HG03175 (cell line): ENCODE measurements around the gene MRPS23.
"Not testable (repeated sequence)": the region's sequence is repeated elsewhere in the genome, so short reads cannot be mapped to it uniquely, and the experiment has no call there.

ENCODE experiments used
- ATAC-seq: cut with Tn5 transposase; IDR thresholded peaks from one replicate; pipeline ENCODE4 v1.9.1; 2021; ENCODE audit warnings: mild to moderate bottlenecking, moderate library complexity; ENCODE audit not compliant: unreplicated experiment

The MRPS23 gene

DNA sequence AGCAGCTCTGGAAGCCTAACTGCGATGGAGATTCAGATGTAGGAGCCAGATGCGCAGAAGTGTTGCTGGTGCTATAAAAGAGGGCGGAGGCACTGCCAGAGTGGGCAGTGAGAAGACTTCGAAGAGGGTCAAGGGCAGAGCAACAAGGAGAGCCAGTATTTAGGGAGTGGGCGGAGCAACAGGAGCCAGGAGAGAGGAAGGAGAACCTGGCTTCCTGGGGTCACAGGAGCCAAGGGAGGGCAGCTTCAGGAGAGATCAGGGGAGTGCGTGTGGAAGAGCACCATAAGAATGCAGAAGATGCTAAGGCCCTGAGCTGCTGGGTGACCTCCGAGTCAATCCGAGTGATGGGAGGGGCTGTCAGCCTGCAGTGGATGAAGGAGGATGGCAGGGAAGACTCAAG, 14.4 kb upstream of the MRPS23 start:
- no peak for ATAC-seq

DNA sequence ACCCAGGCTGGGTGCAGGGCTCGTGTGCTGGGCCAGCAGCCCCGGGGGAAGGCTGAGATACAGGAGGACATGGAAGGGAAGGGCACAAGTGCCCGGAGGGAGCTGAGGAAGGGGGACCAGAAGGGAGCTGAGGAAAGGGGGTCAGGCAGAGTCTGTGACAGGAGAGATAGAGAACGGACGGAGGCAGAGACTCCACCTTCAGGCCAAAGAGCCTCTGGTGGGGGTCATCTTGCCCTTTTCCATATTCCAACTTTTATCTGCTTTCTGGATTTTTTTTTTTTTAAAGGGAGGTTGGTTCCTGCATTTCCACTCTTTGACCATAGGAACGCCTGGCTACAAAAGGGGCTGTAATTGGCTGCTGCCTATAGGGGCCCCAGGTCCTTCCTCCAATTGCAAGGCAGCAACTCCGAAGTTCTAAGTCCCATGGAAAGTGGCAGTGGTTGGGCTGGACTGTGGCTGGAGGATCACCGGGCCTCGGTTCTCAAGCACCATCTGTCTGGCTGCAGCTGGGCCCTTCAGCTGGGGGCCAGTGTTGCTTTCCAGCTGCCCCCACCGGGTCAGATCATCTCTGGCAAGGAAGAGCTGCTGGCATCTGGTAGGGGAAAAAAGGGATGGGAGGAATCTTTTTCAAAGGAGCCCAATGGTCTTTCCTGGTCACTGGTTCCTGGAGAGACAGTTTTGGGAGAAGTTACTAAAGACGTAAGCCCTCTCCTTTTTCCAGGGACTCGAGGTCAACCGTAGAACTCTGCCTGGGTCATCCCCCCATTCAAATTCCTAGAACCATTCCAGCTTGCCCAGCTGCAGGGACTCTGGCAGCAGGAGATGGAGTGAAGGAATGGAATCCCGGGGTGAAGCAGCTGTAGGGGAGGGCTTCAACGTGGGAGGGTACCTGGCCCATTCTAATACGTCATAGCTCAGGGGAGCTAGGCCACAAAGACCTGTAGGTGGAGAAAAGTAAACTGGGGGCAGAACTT, 13.1 kb upstream of the MRPS23 start:
- ATAC-seq = no peak

DNA sequence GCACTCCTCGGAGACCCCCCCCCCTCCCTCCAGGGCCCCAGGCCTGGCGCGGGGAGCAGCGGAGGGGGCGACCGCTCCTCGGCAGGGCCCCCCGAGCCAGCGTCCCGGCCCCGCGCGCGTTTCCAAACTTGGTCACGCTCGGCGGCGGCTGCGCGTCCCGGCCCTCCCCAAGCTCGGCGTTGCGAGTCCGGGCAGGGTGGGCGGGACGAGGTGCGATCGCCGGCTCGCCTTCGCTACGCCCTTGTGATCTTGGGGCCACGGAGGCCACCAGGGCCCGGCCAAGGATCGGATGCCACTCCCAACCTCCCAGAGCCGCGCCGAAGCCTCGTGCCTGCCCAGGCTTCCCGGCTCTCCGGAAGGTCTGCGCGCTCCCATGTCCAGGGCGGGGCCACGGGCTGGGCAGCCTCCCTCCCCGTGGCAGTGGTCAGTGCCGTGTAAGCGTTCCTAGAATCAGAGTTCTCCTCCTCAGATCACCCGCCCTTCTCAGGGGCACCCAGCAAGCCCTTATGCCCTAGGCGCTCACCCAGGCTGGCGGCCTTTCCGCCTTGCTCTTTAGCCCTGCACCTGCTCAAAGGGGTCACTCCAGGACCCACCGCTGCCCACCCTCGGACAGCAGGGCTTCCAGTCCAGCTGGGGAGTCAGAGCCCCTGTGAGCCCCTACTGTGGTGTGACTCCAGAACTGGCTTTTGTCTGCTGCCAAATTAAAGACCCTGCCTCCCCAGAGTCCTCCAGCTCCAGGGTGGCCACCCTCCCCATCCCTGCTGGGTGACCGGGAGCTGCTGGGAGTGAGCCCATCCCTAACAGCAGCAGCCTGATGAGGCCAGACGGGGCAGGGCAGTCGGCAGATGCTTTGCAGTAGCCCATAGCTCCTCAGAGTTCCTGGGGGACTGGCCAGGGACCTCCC, 12.2 kb upstream of the MRPS23 start:
- ATAC-seq = no peak

DNA sequence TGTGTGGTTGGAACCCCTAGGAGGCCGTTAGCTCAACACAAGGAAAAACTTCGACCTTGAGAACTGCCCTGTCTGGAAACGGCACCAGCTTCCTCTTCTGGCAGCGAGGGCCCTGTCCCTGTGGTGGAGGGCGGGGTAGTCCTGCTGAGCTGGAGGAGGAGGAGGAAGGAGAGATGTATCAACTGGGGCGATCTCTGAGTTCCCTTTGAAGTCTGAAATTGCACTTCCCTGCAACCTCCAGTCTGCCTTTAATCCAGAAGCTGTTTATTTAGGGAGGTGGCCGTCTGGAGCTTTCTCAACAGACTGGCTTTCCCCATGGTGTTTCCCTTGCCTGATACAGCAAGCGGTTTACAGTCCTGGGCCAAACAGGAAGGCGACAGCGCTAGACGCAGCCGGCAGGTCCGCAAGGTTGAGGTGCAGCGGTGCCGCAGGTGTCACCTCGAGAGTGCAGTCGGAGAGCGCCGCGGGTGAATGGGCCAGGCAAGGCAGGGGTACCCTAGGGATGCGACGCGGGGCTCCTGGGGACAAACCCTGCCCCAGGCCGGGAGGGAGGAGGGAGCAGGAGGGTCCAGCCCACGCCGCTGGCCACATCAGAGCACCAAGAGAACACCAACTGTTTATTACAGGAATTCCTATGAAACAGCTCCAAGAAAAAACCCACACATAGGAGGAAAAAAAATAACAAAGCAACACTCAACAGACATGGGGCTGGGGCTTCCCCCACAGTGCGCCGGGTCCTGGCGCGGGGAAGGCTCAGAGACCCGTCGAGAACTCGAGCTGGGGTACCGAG, 11.4 kb upstream of the MRPS23 start:
- ATAC-seq = no peak

DNA sequence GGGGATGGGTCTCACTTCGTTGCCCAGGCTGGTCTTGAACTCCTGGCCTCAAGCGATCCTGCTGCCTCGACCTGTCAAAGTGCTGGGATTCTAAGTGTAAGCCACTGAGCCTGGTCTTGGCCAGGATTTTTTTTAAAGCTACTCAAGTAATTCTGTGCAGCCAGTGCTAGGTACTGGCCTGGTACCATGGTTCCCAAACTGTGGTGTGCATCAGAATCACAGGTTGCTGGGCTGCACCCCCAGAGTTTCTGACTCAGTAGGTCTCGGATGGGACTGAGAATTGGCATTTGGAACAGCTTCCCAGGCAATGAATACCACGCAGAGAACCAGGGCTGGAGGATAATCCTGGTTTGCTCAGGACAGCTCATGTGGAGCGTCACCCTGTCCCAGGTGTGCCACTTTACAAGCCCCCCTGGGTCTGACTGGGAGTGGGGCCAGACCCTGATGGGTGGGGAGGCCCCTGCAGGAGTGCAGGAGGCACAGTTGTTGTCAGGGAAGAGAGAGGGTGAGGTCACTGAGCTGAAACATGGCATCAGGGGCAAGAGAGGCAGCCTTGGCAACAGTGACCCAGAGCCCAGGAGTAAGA, 10.7 kb upstream of the MRPS23 start:
- ATAC-seq = no peak

DNA sequence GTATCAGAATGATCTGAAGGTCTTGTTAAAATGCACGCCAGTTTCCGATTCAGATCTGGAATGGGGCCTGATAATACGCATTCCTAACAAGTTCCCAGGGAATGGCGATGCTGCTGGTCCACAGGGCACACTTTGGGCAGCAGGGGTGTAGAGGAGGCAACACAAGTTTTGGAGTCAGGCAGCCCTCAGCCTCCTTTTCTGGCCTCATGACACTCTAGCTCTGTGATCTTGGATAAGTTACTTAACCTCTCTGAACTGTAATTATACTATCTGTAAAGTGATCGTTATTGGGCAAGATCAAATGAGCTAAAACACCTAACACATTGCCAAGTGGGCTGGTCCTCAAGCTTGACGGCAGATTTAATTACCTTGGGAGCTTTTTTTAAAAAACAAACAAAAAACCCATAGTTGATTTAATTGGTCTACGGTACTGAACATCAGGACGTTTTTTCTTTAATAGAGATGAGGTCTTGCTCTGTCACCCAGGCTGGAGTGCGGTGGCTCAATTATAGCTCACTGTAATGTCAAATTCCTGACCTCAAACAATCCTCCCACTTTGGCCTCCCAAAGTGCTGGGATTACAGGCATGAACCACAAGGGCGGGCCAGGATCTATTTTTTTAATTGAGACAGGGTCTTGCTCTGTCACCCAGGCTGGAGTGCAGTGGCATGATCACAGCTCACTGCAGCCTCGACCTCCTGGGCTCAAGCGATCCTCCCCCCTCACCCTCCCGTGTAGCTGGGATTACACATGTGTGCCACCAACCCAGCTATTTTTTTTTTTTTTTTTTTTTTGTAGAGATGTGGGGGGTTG, 10.0 kb upstream of the MRPS23 start:
- no peak for ATAC-seq

DNA sequence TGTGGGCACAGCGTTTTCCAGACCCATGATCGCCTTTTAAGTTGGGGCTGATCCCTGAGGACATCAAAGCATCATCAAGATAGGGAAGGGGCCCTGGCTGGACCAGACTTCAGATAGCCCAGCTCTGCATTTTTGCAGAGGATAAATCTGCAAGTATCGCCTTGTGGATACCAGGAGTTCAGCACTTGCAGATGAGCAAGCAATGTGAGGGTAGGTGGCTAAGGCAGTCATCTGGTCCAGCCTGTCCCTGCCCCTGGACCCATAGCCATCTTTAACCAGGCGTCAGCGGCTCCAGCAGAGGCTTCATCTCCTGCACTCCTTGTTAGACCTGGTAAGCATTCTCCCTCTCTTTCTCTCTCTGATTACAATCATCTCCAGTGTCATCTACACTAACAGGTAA, 9.0 kb upstream of the MRPS23 start:
- no peak for ATAC-seq

DNA sequence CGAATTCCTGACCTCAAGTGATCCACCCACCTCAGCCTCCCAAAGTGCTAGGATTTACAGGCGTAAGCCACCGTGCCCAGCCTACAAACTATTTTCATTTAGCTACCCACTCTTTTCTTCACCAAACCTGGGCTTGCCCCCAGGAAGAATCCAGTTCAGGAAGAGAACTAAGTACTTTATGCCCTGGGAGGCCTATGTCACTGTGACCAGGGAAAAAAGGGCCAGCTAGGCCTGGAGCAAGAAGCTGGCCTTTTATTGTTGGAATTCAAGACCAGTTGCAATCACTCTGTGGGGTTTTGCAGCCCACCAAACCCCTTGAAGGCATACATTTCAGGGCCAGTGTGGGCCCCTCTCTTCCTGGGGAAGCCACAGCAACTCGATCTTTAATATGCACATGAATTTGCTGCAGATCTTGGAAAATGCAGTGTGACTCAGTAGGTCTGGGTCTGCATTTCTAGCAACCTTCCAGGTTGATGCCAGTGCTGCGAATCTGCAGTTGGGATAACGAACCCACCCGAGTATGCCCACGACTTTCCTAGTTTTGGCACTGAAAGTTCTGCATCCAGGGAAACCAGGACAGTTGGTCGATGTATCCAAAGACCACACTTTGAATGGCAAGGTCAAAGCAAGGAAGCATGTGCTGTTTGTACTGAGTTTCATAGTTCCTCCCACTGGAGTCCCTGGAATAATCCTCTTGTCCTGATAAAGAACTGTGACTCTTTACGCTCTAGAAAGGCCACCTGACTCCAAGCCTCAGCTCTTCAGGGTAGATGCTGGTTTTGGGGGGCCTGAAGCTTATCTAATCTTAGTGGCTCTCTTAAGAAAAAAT, 7.2 kb upstream of the MRPS23 start:
- ATAC-seq = no peak

DNA sequence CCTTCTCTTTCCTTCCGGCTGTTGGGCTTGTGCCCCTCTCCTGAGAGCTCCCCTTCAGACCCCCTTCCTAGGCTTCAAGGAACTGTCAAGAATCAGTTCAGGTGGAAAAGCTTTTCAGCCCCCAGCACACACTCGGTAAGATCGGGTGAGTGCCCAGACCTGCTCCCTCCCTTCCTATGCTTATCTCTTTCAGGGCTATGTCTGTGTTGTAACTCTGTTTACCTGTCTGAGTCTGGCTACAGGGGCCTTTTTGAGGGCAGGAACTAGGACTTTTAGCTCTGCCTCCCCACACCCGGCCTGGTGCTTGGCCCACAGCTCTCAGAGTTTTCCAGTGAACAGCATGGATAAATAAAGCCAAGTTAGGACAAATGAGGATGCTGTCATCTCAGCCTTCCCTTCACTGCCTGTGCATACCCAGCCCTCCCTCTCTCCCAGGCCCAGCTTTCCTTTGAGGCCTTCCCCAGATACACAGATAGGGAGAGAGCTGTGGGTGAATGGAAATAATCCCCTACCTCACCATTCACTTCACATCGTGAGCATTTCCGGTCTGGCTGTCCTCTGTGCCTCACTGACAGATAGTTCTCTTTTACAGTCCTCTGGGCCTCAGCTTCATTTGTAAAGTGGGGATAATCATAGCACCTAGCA, 5.7 kb upstream of the MRPS23 start:
- no peak for ATAC-seq

DNA sequence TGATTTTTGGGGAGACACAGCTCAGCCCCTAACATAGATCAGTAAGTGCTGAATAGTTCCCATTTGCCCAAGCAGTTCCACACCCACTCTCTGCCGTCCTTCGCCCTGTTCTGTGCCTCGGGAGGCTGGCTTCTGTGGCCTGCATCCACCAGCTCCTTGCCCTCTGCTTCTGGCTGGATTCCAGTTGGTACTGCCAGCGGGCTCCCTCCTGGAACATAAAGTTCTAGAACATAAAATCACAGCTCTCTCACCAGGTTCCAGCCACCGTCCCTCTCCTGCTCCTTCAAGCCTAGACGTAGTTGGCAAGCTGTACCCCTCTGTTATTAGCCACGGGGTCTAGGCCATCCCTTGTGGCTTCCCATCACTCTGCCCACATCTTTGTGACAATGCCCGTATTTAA, 3.9 kb upstream of the MRPS23 start:
- no peak for ATAC-seq

DNA sequence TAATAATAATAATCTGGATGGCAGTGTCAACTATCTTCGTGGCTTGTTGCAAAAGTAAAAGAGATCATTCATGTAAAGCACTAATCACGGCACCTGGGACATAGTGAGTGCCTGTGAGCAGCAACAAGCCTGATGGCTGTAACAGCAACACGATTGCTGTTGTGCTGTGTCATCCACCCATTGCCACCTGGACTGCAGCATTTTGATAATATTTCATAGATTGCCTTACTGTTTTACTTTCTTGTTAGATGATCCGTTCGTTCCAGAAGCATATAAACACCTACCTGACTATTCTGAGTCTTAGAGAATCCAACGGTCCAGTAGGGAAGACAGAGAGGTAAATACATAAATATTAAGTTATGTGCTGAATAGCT, 3.1 kb upstream of the MRPS23 start:
- ATAC-seq = no peak

DNA sequence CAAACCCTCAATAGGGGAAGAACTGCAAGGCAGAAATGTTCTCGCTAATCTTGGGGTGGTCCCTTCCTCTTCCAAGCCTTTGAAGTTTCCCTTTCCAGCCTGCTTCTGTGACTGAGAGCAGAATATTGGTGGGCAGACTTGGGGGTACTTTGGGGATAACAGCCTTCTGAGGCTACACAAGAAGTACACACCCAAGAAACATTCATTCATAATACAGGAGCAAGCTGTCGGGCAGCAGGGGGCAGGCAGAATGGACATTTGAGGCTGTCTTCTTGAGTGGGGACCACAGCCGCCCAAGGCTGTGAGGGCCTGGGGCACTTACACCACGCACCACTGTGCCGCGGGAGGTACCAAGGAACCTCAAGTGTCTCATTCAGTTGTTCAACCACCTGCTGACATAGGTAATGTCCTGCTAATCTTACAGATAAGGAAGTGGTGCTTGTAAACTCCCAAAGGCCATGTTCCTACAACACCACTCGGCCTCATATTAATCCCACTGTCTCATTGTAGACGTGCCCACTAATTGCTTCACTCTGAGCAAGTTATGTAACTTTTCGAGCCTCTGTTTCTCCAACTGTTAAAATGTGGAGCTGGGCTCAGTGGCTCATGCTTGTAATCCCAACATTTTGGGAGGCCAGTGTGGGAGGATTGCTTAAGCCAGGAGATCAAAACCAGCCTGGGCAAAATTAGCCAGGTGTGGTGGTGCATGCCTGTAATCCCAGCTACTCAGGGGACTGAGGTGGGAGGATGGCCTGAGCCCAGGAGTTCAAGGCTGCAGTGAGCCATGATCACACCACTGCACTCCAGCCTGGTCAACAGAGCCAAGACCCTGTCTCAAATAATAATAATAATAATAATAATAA, 2.5 kb upstream of the MRPS23 start:
- ATAC-seq = no peak

DNA sequence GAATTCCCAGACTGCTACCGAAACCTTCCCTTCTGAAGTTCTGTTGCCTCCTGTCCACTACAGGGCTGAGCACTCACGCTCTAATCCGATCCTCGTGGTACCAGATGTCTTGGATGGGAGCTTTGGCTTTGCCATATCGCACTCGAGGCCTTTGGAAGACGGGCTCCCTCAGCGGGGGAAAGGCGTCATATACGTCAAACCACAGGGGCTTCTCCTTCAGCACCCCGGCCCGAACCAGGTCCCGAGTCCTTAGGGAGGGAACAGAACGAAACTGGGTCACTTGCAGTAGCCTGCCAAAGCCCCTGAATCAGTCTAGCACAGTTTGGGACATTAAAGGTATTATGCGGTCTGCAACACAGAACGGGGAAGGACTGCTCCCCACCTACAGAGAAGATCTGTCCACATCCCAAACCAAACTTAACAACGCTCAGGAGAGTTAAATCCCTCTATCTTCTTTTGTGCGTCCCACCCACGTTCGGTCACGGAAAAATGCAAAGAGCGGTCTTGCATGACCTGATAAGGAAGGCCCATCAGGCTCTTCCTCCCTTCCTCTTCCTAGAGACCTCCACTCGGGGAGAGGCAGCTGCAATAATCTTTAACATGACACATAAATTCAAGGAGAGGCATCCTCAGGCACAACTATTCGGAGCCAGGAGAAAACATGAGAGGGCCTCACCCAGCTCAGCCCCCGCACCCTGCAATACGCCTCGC, 526 bp downstream of the MRPS23 start:
- peak; percentile 39 for ATAC-seq

DNA sequence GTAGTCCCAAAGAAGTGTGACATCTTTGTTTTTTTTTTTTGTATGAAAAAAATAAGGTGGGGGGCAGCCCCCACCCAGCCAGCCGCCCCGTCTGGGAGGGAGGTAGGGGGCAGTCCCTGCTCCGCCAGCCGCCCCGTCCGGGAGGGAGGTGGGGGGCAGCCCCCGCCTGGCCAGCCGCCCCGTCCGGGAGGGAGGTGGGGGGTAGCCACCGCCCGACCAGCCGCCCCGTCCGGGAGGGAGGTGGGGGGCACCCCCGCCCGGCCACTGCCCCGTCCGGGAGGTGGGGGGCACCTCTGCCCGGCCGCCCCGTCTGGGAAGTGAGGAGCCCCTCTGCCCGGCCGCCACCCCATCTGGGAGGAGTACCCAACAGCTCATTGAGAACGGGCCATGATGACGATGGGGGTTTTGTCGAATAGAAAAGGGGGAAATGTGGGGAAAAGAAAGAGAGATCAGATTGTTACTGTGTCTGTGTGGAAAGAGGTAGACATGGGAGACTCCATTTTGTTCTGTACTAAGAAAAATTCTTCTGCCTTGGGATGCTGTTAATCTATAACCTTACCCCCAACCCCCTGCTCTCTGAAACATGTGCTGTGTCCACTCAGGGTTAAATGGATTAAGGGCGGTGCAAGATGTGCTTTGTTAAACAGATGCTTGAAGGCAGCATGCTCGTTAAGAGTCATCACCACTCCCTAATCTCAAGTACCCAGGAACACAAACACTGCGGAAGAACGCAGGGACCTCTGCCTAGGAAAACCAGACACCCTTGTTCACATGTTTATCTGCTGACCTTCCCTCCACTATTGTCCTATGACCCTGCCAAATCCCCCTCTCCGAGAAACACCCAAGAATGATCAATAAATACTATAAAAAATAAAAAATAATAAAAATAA, 3.5 kb downstream of the MRPS23 start:
- not testable (repeated sequence) for ATAC-seq

DNA sequence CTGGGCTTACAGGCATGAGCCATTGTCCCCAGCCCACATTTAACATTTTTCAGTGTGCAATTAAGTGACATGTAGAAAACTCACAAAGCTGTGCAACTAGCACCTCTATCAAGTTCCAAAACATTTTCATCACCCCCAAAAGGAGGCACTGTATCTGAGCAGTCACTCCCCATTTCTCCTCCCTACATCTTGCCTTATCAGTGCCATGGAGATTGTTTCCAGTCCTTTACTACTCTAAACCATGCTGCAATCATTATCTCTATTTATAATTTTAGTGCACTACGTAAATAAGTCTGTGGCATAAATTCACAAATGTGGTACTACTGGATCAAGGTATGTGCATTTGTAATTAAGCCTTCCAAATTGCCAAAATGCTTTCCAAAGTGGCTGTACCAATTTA, 7.6 kb downstream of the MRPS23 start:
- ATAC-seq = no peak

DNA sequence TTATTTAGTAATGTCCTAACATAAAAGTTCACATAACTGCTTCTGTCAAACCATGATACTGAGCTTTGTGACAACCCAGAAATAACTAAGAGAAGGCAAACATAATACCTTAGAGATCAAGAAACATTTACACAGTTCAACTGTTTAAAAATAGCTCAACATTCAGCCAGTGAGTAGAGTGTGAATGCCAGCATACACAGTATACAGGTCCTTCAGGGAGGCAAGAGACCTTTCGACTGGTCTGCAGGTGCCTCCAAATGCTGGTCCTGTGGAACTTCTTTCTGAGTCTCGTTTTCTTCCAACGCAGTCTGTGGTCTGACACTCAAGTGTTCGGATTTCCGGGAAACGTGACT, 10.3 kb downstream of the MRPS23 start:
- no peak for ATAC-seq
